Left ventricle myocardium inferior (tissue), 1 donor: ENCODE data around the gene PHETA1. TPM values are rescaled to one million over a fixed set of nuclear protein-coding genes. Genes with fewer than 3 reads are reported as not detected.
A peak's percentile ranks its signal among the peaks of the same experiment; 100 is the strongest.

Experiments
- DNase-seq: peaks from one replicate; pipeline ENCODE4 v3.0.0-alpha.2; 2020
- H3K27ac ChIP-seq: fragments of 200-600 bp; replicated peaks from 2 replicates; pipeline ENCODE4 v1.8.0; 2021
- H3K27me3 ChIP-seq: fragments of 200-600 bp; 2 replicates; pipeline ENCODE4 v1.8.0; 2021; ENCODE audit warnings: low read depth
- H3K36me3 ChIP-seq: fragments of 200-600 bp; 2 replicates; pipeline ENCODE4 v1.8.0; 2021
- H3K4me1 ChIP-seq: fragments of 200-600 bp; 2 replicates; pipeline ENCODE4 v1.8.0; 2021
- H3K4me3 ChIP-seq: fragments of 200-600 bp; 2 replicates; pipeline ENCODE4 v1.8.0; 2021; ENCODE audit warnings: mild to moderate bottlenecking, moderate library complexity
- H3K9me3 ChIP-seq: fragments of 200-600 bp; replicated peaks from 2 replicates; pipeline ENCODE4 v1.8.0; 2021
- CTCF ChIP-seq: fragments of 200-600 bp; IDR thresholded peaks from 2 replicates; pipeline ENCODE4 v1.8.0; 2021; ENCODE audit warnings: antibody characterized with exemption, mild to moderate bottlenecking, borderline replicate concordance
- intact Hi-C: fragments of 100-400 bp; cut with micrococcal nuclease; formaldehyde crosslinking; loops from one replicate; pipeline ENCODE4 v1.11.0; 2022
- total RNA-seq: library from RNA; stranded (reverse); fragmentation: NEBNext Ultra II Directional; extraction: Animal tissue kit (Norgen Biotek cat#: 25700); gene quantifications from one replicate; pipeline ENCODE4 v1.2.1, GENCODE V29; 2021
- donor health status: DM: no; HTN: yes; CAD: no; lungs with severe emphysema.

Gene PHETA1
- total RNA-seq, 1 donor from 2014 or later, result 29.8 TPM

GRCh38 chr12:111413442-111414086 lies 44.7 kb upstream of the PHETA1 start:
- no peak for TF ChIP-seq CTCF
- Histone ChIP-seq H3K27ac (peak overlapping the region; percentile 97), H3K4me1 (peaks cover 97% of the 10 kb centered on the region), H3K36me3 (peaks cover 17% of the 10 kb centered on the region), H3K4me3 (no peak overlapping the region), H3K27me3 (no peaks in the 10 kb centered on the region), H3K9me3 (no peaks in the 10 kb centered on the region)
- intact Hi-C loops, result no loop called here
- peak; percentile 66 for DNase-seq

- H3K4me3 ChIP-seq, result no peak overlapping the region
- peaks cover 10% of the 10 kb centered on the region for H3K36me3 ChIP-seq
- no peaks in the 10 kb centered on the region for H3K9me3 ChIP-seq
- H3K27me3 ChIP-seq, result no peaks in the 10 kb centered on the region
- intact Hi-C loops, result no loop called here
- TF ChIP-seq CTCF, result no peak
- no peak for DNase-seq
- H3K27ac ChIP-seq, result peak overlapping the region; percentile 97
- peaks cover 100% of the 10 kb centered on the region for H3K4me1 ChIP-seq
Measured at GRCh38 chr12:111412830-111413441, 44.0 kb upstream of the PHETA1 start.

- Histone ChIP-seq H3K9me3 (no peaks in the 10 kb centered on the region), H3K4me3 (peak overlapping the region; percentile 20), H3K36me3 (peaks cover 7% of the 10 kb centered on the region), H3K27ac (peak overlapping the region; percentile 97), H3K4me1 (peaks cover 100% of the 10 kb centered on the region), H3K27me3 (no peaks in the 10 kb centered on the region)
- intact Hi-C loops, result no loop called here
- TF ChIP-seq CTCF, result no peak
- peak; percentile 51 for DNase-seq
Measured at GRCh38 chr12:111412007-111412829, 43.3 kb upstream of the PHETA1 start.

GRCh38 chr12:111411185-111411764 lies 42.4 kb upstream of the PHETA1 start:
- intact Hi-C loops, result no loop called here
- H3K27ac ChIP-seq, result peak overlapping the region; percentile 97
- no peak for DNase-seq
- peaks cover 100% of the 10 kb centered on the region for H3K4me1 ChIP-seq
- H3K36me3 ChIP-seq, result peaks cover 5% of the 10 kb centered on the region
- no peak overlapping the region for H3K4me3 ChIP-seq
- H3K27me3 ChIP-seq, result no peaks in the 10 kb centered on the region
- H3K9me3 ChIP-seq, result no peaks in the 10 kb centered on the region
- no peak for TF ChIP-seq CTCF

- Histone ChIP-seq H3K27ac (peak overlapping the region; percentile 97), H3K4me1 (peaks cover 97% of the 10 kb centered on the region), H3K4me3 (peak overlapping the region; percentile 96), H3K27me3 (no peaks in the 10 kb centered on the region), H3K36me3 (no peaks in the 10 kb centered on the region), H3K9me3 (no peaks in the 10 kb centered on the region)
- DNase-seq, result peak; percentile 44
- TF ChIP-seq CTCF, result no peak
- intact Hi-C loops, result no loop called here
Measured at GRCh38 chr12:111410431-111411184, 41.7 kb upstream of the PHETA1 start.
